GM19467 (cell line): ENCODE measurements around the gene NCKAP5L.
A peak's percentile ranks its signal among the peaks of the same experiment; 100 is the strongest.
"Not testable (repeated sequence)": the region's sequence is repeated elsewhere in the genome, so short reads cannot be mapped to it uniquely, and the experiment has no call there.

Source experiments
- ATAC-seq: cut with Tn5 transposase; IDR thresholded peaks from one replicate; pipeline ENCODE4 v1.9.1; 2021; ENCODE audit warnings: mild to moderate bottlenecking, moderate library complexity; ENCODE audit not compliant: unreplicated experiment

NCKAP5L gene

GRCh38 chr12:49828133-49829091, at the start of gene NCKAP5L:
Gene NCKAP5L, minus strand, starts transcription at chr12:49828413. Its CDS starts 24,369 bp downstream, at chr12:49804044.
- ATAC-seq: peak; percentile 81

GRCh38 chr12:49877066-49877465, 48.9 kb upstream of the NCKAP5L start:
- ATAC-seq: no peak

- no peak for ATAC-seq
Measured at GRCh38 chr12:49876070-49876469, 47.9 kb upstream of the NCKAP5L start.

- ATAC-seq: no peak
Measured at GRCh38 chr12:49875115-49875720, 47.0 kb upstream of the NCKAP5L start.

- no peak for ATAC-seq
Measured at GRCh38 chr12:49874142-49874897, 46.1 kb upstream of the NCKAP5L start.

GRCh38 chr12:49873361-49873934, 45.2 kb upstream of the NCKAP5L start:
- ATAC-seq: no peak

- no peak for ATAC-seq
Measured at GRCh38 chr12:49872781-49873181, 44.6 kb upstream of the NCKAP5L start.

GRCh38 chr12:49872381-49872780, 44.2 kb upstream of the NCKAP5L start:
- no peak for ATAC-seq

GRCh38 chr12:49871811-49872251, 43.6 kb upstream of the NCKAP5L start:
- not testable (repeated sequence) for ATAC-seq

- no peak for ATAC-seq
Measured at GRCh38 chr12:49871263-49871561, 43.0 kb upstream of the NCKAP5L start.

- ATAC-seq: no peak
Measured at GRCh38 chr12:49870501-49871262, 42.5 kb upstream of the NCKAP5L start.

GRCh38 chr12:49869816-49870500, 41.7 kb upstream of the NCKAP5L start:
- no peak for ATAC-seq

- no peak for ATAC-seq
Measured at GRCh38 chr12:49868952-49869815, 41.0 kb upstream of the NCKAP5L start.

GRCh38 chr12:49868449-49868848, 40.2 kb upstream of the NCKAP5L start:
- ATAC-seq: no peak

- ATAC-seq: no peak
Measured at GRCh38 chr12:49867570-49868341, 39.5 kb upstream of the NCKAP5L start.

GRCh38 chr12:49866859-49867569, 38.8 kb upstream of the NCKAP5L start:
- no peak for ATAC-seq

GRCh38 chr12:49865782-49866135, 37.5 kb upstream of the NCKAP5L start:
- ATAC-seq: no peak
